Measurements from ENCODE around the gene ACSM6.
"Not testable (repeated sequence)": the region's sequence is repeated elsewhere in the genome, so short reads cannot be mapped to it uniquely, and the experiment has no call there.

Gene ACSM6

GRCh38 chr10:95196046-95196445, 2.0 kb downstream of the ACSM6 start:
- H3K27ac Mint-ChIP-seq = no peak overlapping the region
- H3K36me3 Mint-ChIP-seq (ENCODE audit: low read depth) = no peaks in the 10 kb centered on the region
- H3K4me1 Mint-ChIP-seq (ENCODE audit: low read depth) = peaks cover 5% of the 10 kb centered on the region
- no peak overlapping the region for H3K4me3 Mint-ChIP-seq
- intact Hi-C loops (cut with micrococcal nuclease) = no loop called here
- no peaks in the 10 kb centered on the region for H3K27me3 Mint-ChIP-seq
- no peaks in the 10 kb centered on the region for H3K9me3 Mint-ChIP-seq

GRCh38 chr10:95201736-95202135, 7.7 kb downstream of the ACSM6 start:
- no peaks in the 10 kb centered on the region for H3K27me3 Mint-ChIP-seq
- no peaks in the 10 kb centered on the region for H3K9me3 Mint-ChIP-seq
- no peak overlapping the region for H3K4me3 Mint-ChIP-seq
- no peaks in the 10 kb centered on the region for H3K36me3 Mint-ChIP-seq (ENCODE audit: low read depth)
- H3K27ac Mint-ChIP-seq = no peak overlapping the region
- peaks cover 5% of the 10 kb centered on the region for H3K4me1 Mint-ChIP-seq (ENCODE audit: low read depth)
- intact Hi-C loops (cut with micrococcal nuclease) = no loop called here

- intact Hi-C loops (cut with micrococcal nuclease); H3K27ac Mint-ChIP-seq; H3K4me3 Mint-ChIP-seq; H3K27me3 Mint-ChIP-seq; H3K9me3 Mint-ChIP-seq; H3K4me1 Mint-ChIP-seq (ENCODE audit: low read depth); H3K36me3 Mint-ChIP-seq (ENCODE audit: low read depth): not testable (repeated sequence)
Measured at GRCh38 chr10:95202865-95203264, 8.8 kb downstream of the ACSM6 start.

- intact Hi-C loops (cut with micrococcal nuclease) = loop anchor here (5.0 kb wide), 1 partner anchor 33 kb away; no protein-coding TSS in a partner anchor
- Mint-ChIP-seq H3K27ac (no peak overlapping the region), H3K27me3 (no peaks in the 10 kb centered on the region), H3K36me3 (ENCODE audit: low read depth) (no peaks in the 10 kb centered on the region), H3K9me3 (no peaks in the 10 kb centered on the region), H3K4me3 (no peak overlapping the region), H3K4me1 (ENCODE audit: low read depth) (no peaks in the 10 kb centered on the region)
Measured at GRCh38 chr10:95208702-95209391, 14.8 kb downstream of the ACSM6 start.

GRCh38 chr10:95209509-95210127, 15.6 kb downstream of the ACSM6 start:
- Mint-ChIP-seq H3K4me1 (ENCODE audit: low read depth) (no peaks in the 10 kb centered on the region), H3K27me3 (no peaks in the 10 kb centered on the region), H3K36me3 (ENCODE audit: low read depth) (no peaks in the 10 kb centered on the region), H3K4me3 (no peak overlapping the region), H3K27ac (no peak overlapping the region), H3K9me3 (no peaks in the 10 kb centered on the region)
- intact Hi-C loops (cut with micrococcal nuclease) = loop anchor here (5.0 kb wide), 1 partner anchor 33 kb away; no protein-coding TSS in a partner anchor

GRCh38 chr10:95211606-95212279, 17.7 kb downstream of the ACSM6 start:
- Mint-ChIP-seq H3K4me1 (ENCODE audit: low read depth) (no peaks in the 10 kb centered on the region), H3K27me3 (no peaks in the 10 kb centered on the region), H3K9me3 (no peaks in the 10 kb centered on the region), H3K27ac (no peak overlapping the region), H3K4me3 (no peak overlapping the region), H3K36me3 (ENCODE audit: low read depth) (no peaks in the 10 kb centered on the region)
- intact Hi-C loops (cut with micrococcal nuclease) = no loop called here

GRCh38 chr10:95214369-95214768, 20.3 kb downstream of the ACSM6 start:
- intact Hi-C loops (cut with micrococcal nuclease) = no loop called here

GRCh38 chr10:95214793-95215192, 20.8 kb downstream of the ACSM6 start:
- no peaks in the 10 kb centered on the region for H3K36me3 Mint-ChIP-seq (ENCODE audit: low read depth)
- H3K4me1 Mint-ChIP-seq (ENCODE audit: low read depth) = no peaks in the 10 kb centered on the region
- H3K27me3 Mint-ChIP-seq = no peaks in the 10 kb centered on the region
- no peak overlapping the region for H3K4me3 Mint-ChIP-seq
- H3K9me3 Mint-ChIP-seq = no peaks in the 10 kb centered on the region
- intact Hi-C loops (cut with micrococcal nuclease) = no loop called here
- H3K27ac Mint-ChIP-seq = no peak overlapping the region

More at GRCh38 chr10:95214369-95214768, 20.3 kb downstream of the ACSM6 start:
- H3K36me3 Mint-ChIP-seq (ENCODE audit: low read depth) = no peaks in the 10 kb centered on the region
- H3K27me3 Mint-ChIP-seq = no peaks in the 10 kb centered on the region
- no peaks in the 10 kb centered on the region for H3K9me3 Mint-ChIP-seq
- H3K4me1 Mint-ChIP-seq (ENCODE audit: low read depth) = no peaks in the 10 kb centered on the region
- no peak overlapping the region for H3K27ac Mint-ChIP-seq
- no peak overlapping the region for H3K4me3 Mint-ChIP-seq

- intact Hi-C loops (cut with micrococcal nuclease) = no loop called here
- Mint-ChIP-seq H3K27me3 (no peaks in the 10 kb centered on the region), H3K4me3 (no peak overlapping the region)
Measured at GRCh38 chr10:95217476-95217875, 23.4 kb downstream of the ACSM6 start.

GRCh38 chr10:95220539-95220938, 26.5 kb downstream of the ACSM6 start:
- Mint-ChIP-seq H3K27me3 (no peaks in the 10 kb centered on the region), H3K9me3 (peaks cover 9% of the 10 kb centered on the region), H3K4me3 (no peak overlapping the region), H3K4me1 (ENCODE audit: low read depth) (no peaks in the 10 kb centered on the region), H3K36me3 (ENCODE audit: low read depth) (no peaks in the 10 kb centered on the region), H3K27ac (no peak overlapping the region)
- intact Hi-C loops (cut with micrococcal nuclease) = no loop called here

More at GRCh38 chr10:95217476-95217875, 23.4 kb downstream of the ACSM6 start:
- Mint-ChIP-seq H3K9me3 (no peaks in the 10 kb centered on the region), H3K27ac (no peak overlapping the region), H3K4me1 (ENCODE audit: low read depth) (no peaks in the 10 kb centered on the region), H3K36me3 (ENCODE audit: low read depth) (no peaks in the 10 kb centered on the region)

GRCh38 chr10:95221124-95221523, 27.1 kb downstream of the ACSM6 start:
- H3K27me3 Mint-ChIP-seq = no peaks in the 10 kb centered on the region
- no peaks in the 10 kb centered on the region for H3K36me3 Mint-ChIP-seq (ENCODE audit: low read depth)
- H3K9me3 Mint-ChIP-seq = peaks cover 9% of the 10 kb centered on the region
- intact Hi-C loops (cut with micrococcal nuclease) = no loop called here
- no peaks in the 10 kb centered on the region for H3K4me1 Mint-ChIP-seq (ENCODE audit: low read depth)
- H3K27ac Mint-ChIP-seq = no peak overlapping the region
- no peak overlapping the region for H3K4me3 Mint-ChIP-seq

- no peaks in the 10 kb centered on the region for H3K36me3 Mint-ChIP-seq (ENCODE audit: low read depth)
- H3K27me3 Mint-ChIP-seq = peaks cover 1% of the 10 kb centered on the region
- intact Hi-C loops (cut with micrococcal nuclease) = no loop called here
Measured at GRCh38 chr10:95225136-95225535, 31.1 kb downstream of the ACSM6 start.

GRCh38 chr10:95228934-95229723, 35.1 kb downstream of the ACSM6 start:
- intact Hi-C loops (cut with micrococcal nuclease); H3K36me3 Mint-ChIP-seq (ENCODE audit: low read depth); H3K9me3 Mint-ChIP-seq; H3K4me3 Mint-ChIP-seq; H3K4me1 Mint-ChIP-seq (ENCODE audit: low read depth); H3K27ac Mint-ChIP-seq: not testable (repeated sequence)
- peaks cover 12% of the 10 kb centered on the region for H3K27me3 Mint-ChIP-seq

More at GRCh38 chr10:95225136-95225535, 31.1 kb downstream of the ACSM6 start:
- no peak overlapping the region for H3K27ac Mint-ChIP-seq
- no peaks in the 10 kb centered on the region for H3K4me1 Mint-ChIP-seq (ENCODE audit: low read depth)
- no peak overlapping the region for H3K4me3 Mint-ChIP-seq
- H3K9me3 Mint-ChIP-seq = peaks cover 9% of the 10 kb centered on the region

Data from dendritic cell treated with granulocyte-macrophage colony-stimulating factor and Interleukin-4, amounts not matched to agents 40 ng/mL and 50 ng/mL, for 4 days (primary cell).